Stimulated activated CD4-positive, alpha-beta T cell treated with anti-CD3 and anti-CD28 coated beads, Interleukin-1b, Interleukin-23, amount 100 ng/mL, for 4 hours (primary cell): ENCODE results near the gene TTLL4.
"Not testable (repeated sequence)": the region's sequence is repeated elsewhere in the genome, so short reads cannot be mapped to it uniquely, and the experiment has no call there.

Experiments used
- DNase-seq, 2 donors: peaks; one replicate each; pipeline ENCODE4 v3.0.0-alpha.2; 2020; ENCODE audit warnings: low read depth in 2 of 2

Gene TTLL4

DNA sequence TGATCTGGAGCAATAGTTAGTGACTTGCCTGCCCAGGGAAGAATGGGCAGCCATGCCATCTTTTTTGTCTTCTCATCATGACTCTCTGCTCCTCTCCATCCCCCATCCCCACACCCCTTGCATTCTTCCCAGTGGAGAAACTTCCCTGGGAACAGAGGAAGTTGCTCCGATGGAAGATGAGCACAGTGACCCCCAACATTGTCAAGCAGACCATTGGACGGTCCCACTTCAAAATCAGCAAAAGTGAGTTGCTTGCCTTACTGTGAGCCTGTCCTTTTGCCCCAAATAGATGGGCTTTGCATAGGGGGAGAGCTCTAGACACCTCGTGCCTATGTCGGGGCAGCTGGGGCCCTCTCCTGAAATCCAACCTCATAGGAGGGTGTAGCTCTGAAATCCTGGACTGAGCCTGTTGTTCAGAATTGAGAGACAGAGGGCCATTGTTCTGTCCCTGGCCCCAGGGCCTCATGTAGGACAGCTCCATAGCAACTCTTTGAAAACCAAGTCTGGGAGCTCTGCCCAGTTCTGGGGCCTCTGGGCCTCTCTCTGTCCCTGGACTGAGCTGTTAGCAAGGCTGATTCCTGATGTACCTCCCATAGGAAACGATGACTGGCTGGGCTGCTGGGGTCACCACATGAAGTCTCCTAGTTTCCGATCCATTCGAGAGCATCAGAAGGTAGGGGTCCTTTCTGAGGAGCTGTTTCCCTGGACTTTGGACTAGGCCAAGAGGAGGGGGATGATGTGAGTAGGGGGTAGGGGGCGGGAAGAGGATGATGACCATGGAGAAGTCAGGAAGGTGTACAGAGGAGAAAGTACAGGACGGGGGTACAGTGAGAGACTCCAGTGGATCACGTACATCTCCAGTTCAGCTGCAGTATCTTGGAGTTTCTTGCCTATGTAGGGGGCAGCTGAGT, 35.2 kb downstream of the TTLL4 start:
- no peak for DNase-seq

DNA sequence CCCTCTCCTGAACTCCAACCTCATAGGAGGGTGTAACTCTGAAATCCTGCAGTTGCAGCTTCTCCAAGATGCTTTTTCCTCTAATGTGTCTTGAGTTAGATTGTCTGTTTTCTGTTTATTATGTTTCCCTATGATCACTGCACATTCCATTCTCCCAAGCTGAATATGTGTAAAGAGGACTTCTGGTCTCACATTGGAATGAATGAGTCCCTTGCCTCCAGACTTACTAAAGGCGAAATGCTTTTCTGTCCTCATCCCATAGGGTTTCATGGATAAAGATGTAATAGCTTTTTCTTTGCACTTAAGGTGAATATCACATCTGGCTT, 35.8 kb downstream of the TTLL4 start:
- DNase-seq = no peak

DNA sequence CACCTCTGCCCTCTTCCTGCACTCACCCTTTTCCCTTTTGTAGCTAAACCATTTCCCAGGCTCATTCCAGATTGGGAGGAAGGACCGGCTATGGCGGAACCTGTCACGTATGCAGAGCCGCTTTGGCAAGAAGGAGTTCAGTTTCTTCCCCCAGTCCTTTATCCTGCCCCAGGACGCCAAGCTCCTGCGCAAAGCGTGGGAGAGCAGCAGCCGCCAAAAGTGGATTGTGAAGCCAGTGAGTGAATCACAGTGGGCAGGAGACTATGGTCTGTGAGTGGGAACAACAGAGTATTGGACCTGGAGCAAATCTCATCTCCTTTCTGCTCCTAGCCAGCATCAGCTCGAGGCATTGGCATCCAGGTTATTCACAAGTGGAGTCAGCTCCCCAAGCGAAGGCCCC, 36.3 kb downstream of the TTLL4 start:
- no peak for DNase-seq

DNA sequence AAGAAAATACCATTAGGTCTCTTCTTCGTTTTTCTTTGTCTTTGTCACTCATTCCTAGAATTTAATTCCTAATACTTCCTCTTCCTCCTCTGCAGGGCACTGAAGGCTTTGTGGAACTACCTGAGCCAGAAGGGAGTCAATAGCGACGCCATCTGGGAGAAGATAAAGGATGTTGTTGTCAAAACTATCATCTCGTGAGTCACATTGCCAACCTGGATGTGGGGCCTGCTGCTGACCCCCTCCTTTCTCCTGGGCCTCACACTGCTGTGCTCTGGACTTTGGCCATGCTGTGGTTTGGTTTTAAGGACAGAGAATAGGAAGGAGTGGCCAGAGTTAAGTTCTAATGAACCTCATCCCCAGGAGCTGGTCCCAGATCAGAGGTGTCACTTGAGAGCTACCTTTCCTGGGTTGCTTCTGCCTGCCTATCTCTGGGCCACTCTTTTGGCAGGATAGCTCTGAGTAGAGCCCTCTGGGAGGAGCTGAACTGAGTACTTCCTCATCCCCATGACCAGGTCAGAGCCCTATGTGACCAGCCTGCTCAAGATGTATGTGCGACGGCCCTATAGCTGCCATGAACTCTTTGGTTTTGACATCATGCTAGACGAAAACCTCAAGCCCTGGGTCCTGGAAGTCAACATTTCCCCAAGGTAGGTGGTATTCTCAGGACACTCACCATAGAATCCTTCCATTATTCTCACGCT, 38.3 kb downstream of the TTLL4 start:
- no peak for DNase-seq

DNA sequence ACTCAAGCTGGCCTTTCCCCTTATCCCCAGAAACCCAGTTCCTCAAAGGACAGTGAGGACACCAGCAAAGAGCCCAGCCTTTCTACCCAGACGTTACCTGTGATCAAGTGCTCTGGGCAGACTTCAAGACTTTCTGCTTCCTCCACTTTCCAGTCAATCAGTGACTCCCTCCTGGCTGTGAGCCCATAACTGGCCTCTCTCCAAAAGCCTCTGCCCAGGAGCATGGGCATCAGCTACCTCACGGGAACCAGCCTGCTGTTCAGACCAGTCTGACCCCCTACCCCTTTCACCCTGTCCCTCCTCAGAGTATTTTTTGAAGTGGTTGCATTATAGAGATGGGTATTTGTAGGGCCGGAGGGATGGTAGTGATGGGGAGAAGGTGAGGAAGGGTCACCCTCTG, 43.6 kb downstream of the TTLL4 start:
- no peak for DNase-seq

DNA sequence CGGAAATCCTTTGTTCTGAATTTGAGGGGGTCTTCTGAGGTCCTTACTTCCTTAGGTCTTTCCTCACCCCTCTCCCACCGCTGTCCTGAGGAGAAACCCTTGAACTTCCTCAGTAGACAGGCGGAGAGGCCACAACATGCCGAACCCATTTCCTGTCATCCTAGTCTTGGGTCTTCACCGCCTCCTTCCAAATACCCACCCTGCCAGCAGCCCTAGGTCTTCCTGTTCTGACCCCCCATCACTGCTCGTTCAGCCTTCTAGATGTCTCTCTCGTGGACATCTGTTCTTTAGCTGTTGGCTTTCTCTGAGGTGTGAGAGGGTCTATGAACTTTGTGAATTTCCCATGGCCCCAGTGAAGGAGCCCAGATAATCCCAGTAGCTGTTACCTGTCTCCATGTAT, 44.1 kb downstream of the TTLL4 start:
- DNase-seq = no peak

DNA sequence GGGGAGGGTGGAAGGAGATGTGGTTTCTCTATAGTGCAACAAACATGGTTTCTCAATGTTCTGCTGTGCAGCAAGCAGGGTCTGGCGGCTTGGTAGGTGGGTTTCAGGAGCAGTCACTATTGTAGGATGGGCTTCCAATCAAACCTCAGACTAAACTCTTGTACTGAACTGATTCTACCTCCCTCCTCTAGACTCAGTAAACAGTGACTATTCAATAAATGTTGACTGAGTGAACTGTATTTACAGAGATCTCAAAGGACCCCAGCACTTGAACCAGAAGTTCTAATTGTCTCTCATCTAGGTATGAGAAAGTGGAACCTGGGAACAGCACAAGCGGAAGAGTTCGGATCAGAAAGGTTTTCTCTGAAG, 44.5 kb downstream of the TTLL4 start:
- no peak for DNase-seq

DNA sequence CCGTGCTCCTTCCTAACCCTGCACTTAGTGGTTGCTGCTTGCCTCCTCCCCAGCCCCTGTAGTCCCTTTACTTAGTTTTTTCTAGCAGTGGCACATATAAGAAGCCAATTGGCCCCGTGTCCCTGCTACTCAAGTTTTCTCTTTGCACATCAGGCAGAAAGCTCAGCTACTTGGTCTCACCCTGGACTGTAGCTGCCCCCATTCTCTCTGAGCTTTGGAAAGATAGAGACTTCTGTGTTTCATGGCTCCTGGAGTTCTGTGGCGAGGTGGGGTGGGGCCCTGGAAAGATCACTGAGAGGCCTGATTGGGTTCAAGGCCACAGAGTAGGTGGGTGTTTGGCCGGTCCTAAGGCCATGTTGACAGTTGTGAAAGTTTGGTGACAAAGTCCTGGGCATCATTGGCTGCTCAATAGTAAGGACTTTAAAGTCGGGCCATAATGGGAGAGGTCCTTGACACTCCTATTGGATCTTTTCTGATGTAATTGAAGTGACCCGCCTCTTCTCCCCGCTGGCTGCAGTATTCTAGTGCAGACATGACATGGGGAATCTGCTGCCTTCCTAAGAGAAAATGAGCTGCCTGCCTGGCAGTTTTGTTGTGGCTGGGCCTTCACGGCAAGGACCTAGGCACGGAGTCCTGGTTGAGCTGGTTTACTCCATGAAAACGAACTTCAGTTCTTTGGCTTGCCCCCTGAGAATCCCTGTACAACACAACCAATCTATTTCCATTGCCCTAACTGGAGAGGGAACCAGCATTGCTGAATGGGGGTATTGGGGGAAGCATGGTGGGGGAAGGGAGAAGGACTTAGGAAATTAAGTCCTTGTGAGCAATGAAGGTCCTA, 45.2 kb downstream of the TTLL4 start:
- DNase-seq = no peak

DNA sequence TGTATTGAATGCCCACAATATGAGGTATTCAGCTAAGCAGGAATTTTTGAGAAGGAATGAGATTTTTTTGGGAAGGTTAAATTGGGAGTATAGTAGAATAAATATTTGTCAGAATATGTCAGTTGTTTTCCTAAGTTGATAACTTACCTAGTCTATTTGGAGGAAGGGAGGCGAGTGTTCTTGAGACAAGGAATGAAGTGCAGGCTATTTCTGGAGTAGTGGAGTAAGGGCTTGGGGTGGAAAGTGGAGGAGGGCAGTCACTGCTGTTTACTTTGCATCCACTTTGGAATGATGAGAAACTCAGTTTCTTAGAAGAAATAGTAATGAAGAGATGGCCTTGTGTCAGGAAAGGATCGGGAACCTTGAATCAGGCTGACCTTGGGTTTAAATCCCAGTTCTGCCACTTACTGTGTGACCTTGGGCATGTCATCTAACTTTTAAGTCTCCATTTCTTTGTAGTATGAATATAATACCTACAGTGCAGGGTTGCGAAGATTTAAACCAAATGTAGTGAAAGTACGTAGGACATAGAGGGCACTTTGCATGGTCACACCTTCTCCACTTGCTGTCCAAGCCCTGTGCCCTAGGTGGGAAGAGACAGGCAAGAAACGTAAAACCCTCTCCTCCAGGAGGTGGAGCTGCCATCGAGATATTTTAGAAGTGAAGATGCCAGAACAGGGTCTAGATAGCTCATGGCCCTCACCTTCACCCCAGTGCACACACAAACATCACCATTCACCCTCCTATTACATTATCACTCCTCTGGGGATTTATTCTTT, 46.2 kb downstream of the TTLL4 start:
- DNase-seq = no peak

DNA sequence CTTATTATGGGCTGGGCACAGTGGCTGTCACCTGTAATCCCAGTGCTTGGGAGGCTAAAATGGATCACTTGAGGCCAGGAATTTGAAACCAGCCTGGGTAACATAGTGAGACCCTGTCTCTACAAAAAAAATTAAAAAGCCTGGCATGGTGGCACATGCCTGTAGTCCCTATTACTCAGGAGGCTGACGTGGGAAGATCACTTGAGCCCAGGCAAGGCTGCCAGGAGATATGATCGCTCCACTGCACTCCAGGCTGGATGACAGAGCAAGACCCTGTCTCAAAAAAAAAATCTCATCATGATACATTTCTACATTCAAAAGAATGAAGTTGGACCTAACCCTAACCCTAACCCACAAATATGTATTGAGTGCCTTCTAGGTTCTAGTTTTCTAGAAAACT, 51.2 kb downstream of the TTLL4 start:
- DNase-seq = no peak

DNA sequence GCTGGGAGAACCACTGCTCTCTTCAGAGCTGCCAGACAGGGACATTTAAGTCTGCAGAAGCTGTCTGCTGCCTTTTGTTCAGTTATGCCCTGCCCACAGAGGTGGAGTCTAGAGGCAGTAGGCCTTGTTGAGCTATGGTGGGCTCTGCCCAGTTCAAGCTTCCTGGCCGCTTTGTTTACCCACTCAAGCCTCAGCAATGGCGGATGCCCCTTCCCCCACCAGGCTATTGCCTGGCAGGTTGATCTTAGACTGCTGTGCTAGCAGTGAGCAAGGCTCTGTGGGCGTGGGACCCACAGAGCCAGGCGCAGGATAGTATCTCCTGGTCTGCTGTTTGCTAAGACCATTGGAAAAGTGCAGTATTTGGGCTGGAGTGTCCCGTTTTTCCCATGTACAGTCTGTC, 62.1 kb downstream of the TTLL4 start:
- not testable (repeated sequence) for DNase-seq

DNA sequence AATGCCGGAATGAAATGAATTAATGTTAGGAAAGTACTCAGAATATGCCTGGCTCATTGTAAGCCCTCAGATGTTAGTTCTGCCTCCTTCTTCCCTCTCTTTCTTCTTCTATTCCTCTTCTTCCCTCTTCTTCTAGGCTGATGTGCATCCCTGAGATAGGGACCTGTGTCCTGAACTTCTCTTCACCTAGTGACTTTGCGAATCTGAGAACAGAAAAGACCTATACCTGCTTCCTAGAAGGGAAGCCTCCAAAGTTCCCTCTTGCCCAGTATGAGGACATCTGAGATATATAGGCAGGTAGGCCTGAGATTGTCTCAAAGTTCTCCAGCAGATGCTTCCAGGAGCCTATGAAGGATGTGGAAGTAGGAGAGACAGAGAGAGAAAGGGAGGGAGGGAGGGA, 63.2 kb downstream of the TTLL4 start:
- no peak for DNase-seq

DNA sequence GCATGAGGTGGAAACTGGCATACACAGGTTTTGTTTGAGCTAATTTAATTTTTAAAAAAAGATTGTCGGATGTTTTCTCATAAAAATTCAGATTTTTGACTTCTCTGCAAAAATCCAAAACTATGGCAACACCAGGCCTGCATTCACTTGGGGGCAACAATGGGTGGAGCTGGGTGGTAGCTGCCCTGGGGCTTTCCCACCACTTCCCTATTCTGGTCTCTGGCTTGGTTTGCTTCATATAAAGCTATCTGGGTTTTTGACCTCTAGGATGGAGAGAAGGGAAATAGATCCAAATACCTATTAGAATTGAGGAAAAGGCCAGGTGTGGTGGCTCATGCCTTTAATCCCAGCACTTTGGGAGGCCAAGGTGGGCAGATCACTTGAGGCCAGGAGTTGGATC, 65.9 kb downstream of the TTLL4 start:
- DNase-seq = no peak

DNA sequence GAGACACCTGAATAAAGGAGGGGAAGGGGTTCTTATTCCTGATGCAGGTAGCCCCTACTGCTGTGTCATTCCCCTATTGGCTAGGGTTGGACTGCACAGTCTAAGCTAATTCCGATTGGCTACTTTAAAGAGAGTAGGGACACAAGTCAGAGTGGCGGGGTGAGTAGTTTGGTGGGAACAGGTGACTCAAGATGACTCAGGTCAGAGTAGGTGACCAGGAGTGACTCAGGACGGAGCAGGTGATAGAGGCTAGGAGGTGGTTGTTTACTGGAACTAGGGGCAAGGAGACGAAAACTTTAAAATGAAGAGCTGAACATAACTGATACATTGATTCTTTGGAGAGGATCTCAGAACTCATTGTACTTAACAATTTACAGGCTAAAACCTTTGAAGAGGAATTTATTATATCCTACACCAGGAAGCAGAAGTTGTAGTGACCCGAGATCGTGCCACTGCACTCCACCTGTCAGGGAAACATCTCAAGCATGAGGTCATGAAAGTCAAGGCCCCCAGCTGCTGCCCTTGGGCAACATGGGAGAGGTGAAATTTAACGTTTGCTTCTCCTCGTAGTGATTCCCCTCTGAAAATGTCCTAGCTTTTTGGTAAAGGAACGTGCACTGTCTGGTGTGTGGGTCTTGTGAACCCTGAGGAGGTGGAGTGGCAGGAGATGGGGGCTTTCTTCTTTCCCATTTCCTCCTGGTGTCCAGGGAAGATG, 66.8 kb downstream of the TTLL4 start:
- no peak for DNase-seq

DNA sequence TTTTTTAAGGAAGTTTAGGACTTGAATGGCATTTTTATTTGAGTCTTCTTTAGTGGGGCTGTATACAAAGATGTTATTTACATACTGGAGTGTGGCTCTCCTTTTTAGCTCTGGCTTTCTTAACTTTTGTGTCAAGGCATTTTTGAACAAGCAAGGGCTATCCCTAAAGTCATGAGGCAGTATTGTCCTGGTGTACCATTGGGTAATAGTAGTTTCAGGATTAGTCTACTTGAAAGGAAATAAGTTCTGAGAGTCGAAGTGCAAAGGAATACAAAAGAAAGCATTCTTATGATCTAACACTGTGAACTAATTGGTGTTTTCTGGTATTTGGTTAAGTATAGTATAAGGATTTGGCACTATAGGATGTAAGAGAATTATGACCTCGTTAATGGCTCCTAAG, 69.4 kb downstream of the TTLL4 start:
- no peak for DNase-seq

DNA sequence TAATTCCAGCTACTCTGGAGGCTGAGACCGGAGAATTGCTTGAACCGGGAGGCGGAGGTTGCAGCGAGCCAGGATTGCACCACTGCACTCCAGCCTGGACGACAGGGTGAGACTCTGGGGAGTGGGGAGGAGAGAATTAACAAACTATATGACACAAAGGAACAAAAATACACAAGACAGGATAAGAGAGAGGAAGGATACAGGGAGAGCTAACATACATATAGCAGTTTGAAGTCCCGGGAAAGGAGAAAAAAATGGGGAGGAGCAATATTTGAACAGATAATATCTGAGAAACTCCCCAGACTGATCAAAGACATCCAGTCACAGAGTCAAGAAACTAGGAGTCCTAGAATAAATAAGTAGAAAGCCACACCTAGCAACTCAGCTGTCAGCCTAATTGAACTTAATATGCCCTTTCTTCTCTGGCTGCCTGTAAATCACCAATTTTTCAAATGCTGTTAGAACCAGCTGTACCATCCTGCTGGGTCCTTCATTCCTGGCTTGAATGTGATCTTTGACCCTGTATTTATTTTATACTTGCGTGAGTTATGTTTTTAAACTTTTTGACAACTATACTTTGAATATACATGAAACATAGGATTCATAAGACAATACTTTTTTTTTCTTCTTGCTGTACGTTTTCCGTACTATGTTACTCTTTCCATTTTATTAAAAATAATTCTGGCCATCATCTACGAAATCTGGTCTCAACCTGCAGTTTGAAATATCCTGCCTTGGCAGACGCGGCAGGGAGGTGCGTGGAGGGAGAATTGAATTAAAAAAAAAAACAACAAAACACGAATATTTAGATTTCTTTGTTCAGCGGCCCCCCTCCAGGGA, 70.4 kb downstream of the TTLL4 start:
- no peak for DNase-seq

DNA sequence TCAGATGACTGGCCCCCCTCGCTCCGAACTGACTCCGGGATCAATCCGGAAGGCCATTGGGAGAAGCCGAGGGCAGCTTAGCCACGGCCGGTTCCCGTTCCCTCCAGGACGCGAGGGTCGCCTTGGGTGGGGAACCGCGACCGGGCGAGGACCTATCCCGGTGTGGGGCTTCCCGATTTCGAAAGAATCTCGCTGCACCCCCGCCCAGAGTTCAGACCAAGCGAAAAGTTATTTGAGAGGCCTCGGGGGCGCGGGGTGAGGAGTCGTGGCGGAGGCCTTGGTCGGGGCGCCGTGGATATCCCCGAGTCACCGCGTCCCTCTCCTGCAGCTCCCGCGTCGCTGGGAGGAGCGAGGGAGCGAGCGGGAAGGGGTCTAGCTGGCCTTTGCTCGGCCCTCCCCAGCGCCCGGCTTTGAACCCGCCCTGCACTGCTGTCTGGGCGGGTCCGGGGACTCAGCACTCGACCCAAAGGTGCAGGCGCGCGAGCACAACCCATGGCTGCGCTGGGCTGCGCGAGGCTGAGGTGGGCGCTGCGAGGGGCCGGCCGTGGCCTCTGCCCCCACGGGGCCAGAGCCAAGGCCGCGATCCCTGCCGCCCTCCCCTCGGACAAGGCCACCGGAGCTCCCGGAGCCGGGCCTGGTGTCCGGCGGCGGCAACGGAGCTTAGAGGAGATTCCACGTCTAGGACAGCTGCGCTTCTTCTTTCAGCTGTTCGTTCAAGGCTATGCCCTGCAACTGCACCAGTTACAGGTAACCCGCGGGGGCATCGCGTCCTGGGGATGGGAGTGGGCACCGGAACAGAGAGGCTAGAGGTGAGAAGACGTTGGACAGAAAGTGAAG, 71.3 kb downstream of the TTLL4 start, which contains the start of gene CYP27A1:
Gene CYP27A1 (plus strand): TSS at position 457 of the 837 bp plus-strand sequence. CDS start 36 bp downstream, at position 493.
- no peak for DNase-seq

DNA sequence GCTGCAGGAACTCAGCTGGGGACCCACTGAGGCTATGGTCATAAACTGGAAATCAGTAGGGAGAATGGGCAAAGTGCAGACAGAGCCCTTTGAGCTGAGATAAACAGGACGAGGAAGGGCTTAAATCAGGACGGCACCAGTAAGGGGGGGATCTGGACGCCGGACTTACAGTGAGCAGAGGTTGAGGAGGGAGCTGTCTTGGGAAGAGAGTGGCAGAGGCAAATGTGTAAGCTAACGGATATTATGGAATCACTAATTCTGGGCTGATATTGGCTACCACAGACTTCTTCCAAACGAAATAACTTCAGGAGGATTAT, 71.9 kb downstream of the TTLL4 start:
- DNase-seq = no peak

DNA sequence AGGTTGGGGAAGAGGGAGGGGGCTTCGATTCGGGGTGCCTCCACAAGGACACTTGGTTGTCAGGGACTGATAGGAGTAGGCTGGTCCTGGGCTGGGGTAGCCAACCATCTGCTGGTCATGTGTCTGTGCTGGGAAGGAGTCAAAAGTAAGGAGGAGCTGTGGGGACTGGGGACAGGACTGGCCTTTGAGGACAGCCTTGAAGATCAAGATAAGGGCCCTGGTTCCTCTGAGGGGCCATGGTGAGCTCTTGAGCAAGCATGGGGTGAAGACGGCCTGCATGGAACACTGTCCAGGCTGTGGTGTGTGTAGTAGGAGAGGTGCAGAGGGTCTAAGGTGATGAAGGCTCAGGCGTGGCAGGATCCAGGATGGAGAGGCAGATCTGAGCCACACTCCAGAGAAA, 73.1 kb downstream of the TTLL4 start:
- DNase-seq = no peak
